Activated CD4-positive, alpha-beta memory T cell treated with anti-CD3 and anti-CD28 coated beads for 36 hours (primary cell): Measurements from ENCODE around the gene TPT1. TPM values are rescaled to one million over a fixed set of nuclear protein-coding genes. Genes with fewer than 3 reads are reported as not detected.
"Not testable (repeated sequence)": the region's sequence is repeated elsewhere in the genome, so short reads cannot be mapped to it uniquely, and the experiment has no call there.

ENCODE experiments used
- CTCF ChIA-PET: fragments of 350-600 bp; sonication (Branson Sonifier 250); formaldehyde crosslinking; loops from one replicate; lab custom pipeline; 2021; ENCODE audit warnings: antibody characterized with exemption, inconsistent platforms; lab: Charles Lee
- POLR2A ChIA-PET: fragments of 350-600 bp; sonication (Branson Sonifier 250); formaldehyde crosslinking; loops from one replicate; lab custom pipeline; 2021; ENCODE audit warnings: antibody characterized with exemption; lab: Charles Lee
- DNase-seq: peaks from one replicate; pipeline ENCODE4 v3.0.0-alpha.2; 2020
- H3K27ac Mint-ChIP-seq: one replicate; pipeline ENCODE4 v1.8.0; 2021; ENCODE audit warnings: mixed read lengths
- H3K27me3 Mint-ChIP-seq: one replicate; pipeline ENCODE4 v1.8.0; 2021; ENCODE audit warnings: mixed read lengths
- H3K36me3 Mint-ChIP-seq: one replicate; pipeline ENCODE4 v1.8.0; 2021; ENCODE audit warnings: mixed read lengths
- H3K4me1 Mint-ChIP-seq: one replicate; pipeline ENCODE4 v1.8.0; 2021; ENCODE audit warnings: low read depth, mixed read lengths
- H3K4me3 Mint-ChIP-seq: one replicate; pipeline ENCODE4 v1.8.0; 2021; ENCODE audit warnings: mild to moderate bottlenecking, mixed read lengths
- H3K9me3 Mint-ChIP-seq: one replicate; pipeline ENCODE4 v1.8.0; 2021; ENCODE audit warnings: mixed read lengths
- intact Hi-C: fragments of 100-400 bp; cut with micrococcal nuclease; formaldehyde crosslinking; loops from one replicate; pipeline ENCODE4 v1.15.1; 2023
- total RNA-seq, 2 experiments: library from RNA; stranded (reverse); gene quantifications; one replicate each; pipeline ENCODE4 v1.2.3, GENCODE V29; 2021

TPT1 gene
- total RNA-seq = 1,000 to 10,000 TPM; 3,227 to 3,264 TPM

GRCh38 chr13:45341034-45341798 is at the start of gene TPT1:
Gene TPT1, minus strand, starts transcription at chr13:45341183. Its CDS starts 114 bp downstream, at chr13:45341069.
- intact Hi-C loops = loop anchor here (1.0 to 5.0 kb wide), 8 partner anchors 26 to 841 kb away; partner anchors contain the start of genes COG3, GTF2F2 and LCP1
- Mint-ChIP-seq H3K27ac (peak within 1 kb of the TSS; percentile 99), H3K4me1 (peaks cover 44% of the 10 kb centered on the region), H3K27me3 (no peaks in the 10 kb centered on the region), H3K36me3 (peaks cover 60% of the 10 kb centered on the region), H3K4me3 (peak within 1 kb of the TSS; percentile 94), H3K9me3 (no peaks in the 10 kb centered on the region)
- POLR2A ChIA-PET = interaction anchor here (0.6 to 3.9 kb wide), 11 partner anchors 9 to 354 kb away, joined by 3 to 31 read pairs (median 3); partner anchors contain the start of genes COG3 and SLC25A30
- CTCF ChIA-PET = interaction anchor here (0.6 to 2.5 kb wide), 10 partner anchors 9 to 294 kb away, joined by 3 to 10 read pairs (median 4); partner anchors contain the start of gene SLC25A30
- DNase-seq = peak; percentile 100

GRCh38 chr13:45390348-45390747 is 49.4 kb upstream of the TPT1 start:
- H3K27ac Mint-ChIP-seq, intact Hi-C loops, H3K36me3 Mint-ChIP-seq, H3K9me3 Mint-ChIP-seq, H3K4me3 Mint-ChIP-seq, H3K27me3 Mint-ChIP-seq, DNase-seq, POLR2A ChIA-PET: not testable (repeated sequence)
- H3K4me1 Mint-ChIP-seq = peaks cover 16% of the 10 kb centered on the region
- CTCF ChIA-PET = interaction anchor here (7.0 kb wide), 1 partner anchor 19 kb away, joined by 71 read pairs; no protein-coding TSS in a partner anchor

GRCh38 chr13:45388664-45389063 is 47.7 kb upstream of the TPT1 start:
- intact Hi-C loops = no loop called here
- POLR2A ChIA-PET = interaction anchor here (1.2 kb wide), 1 partner anchor 20 kb away, joined by 3 read pairs; no protein-coding TSS in a partner anchor
- H3K4me3 Mint-ChIP-seq = no peak overlapping the region
- CTCF ChIA-PET = interaction anchor here (0.9 kb wide), 1 partner anchor 17 kb away, joined by 3 read pairs; no protein-coding TSS in a partner anchor
- no peaks in the 10 kb centered on the region for H3K27me3 Mint-ChIP-seq
- no peaks in the 10 kb centered on the region for H3K9me3 Mint-ChIP-seq
- H3K36me3 Mint-ChIP-seq = peaks cover 13% of the 10 kb centered on the region
- H3K4me1 Mint-ChIP-seq = no peaks in the 10 kb centered on the region
- DNase-seq = no peak
- no peak overlapping the region for H3K27ac Mint-ChIP-seq

- H3K4me3 Mint-ChIP-seq, H3K27ac Mint-ChIP-seq, intact Hi-C loops, CTCF ChIA-PET, H3K9me3 Mint-ChIP-seq, H3K4me1 Mint-ChIP-seq, H3K27me3 Mint-ChIP-seq, DNase-seq: not testable (repeated sequence)
- POLR2A ChIA-PET = interaction anchor here (0.6 kb wide), 1 partner anchor 10 kb away, joined by 4 read pairs; no protein-coding TSS in a partner anchor
- peaks cover 14% of the 10 kb centered on the region for H3K36me3 Mint-ChIP-seq
These were observed 46.1 kb upstream of the TPT1 start for GRCh38 chr13:45386892-45387575.

GRCh38 chr13:45385907-45386553 is 45.0 kb upstream of the TPT1 start:
- intact Hi-C loops = no loop called here
- no peak for DNase-seq
- no peaks in the 10 kb centered on the region for H3K9me3 Mint-ChIP-seq
- no peak overlapping the region for H3K4me3 Mint-ChIP-seq
- H3K27ac Mint-ChIP-seq = no peak overlapping the region
- H3K4me1 Mint-ChIP-seq = no peaks in the 10 kb centered on the region
- ChIA-PET CTCF (no interaction called here), POLR2A (no interaction called here)
- H3K27me3 Mint-ChIP-seq = no peaks in the 10 kb centered on the region
- peaks cover 12% of the 10 kb centered on the region for H3K36me3 Mint-ChIP-seq

GRCh38 chr13:45385320-45385719 is 44.3 kb upstream of the TPT1 start:
- ChIA-PET CTCF (no interaction called here), POLR2A (no interaction called here)
- Mint-ChIP-seq H3K27ac (no peak overlapping the region), H3K4me1 (no peaks in the 10 kb centered on the region), H3K36me3 (peaks cover 12% of the 10 kb centered on the region), H3K9me3 (no peaks in the 10 kb centered on the region), H3K4me3 (no peak overlapping the region), H3K27me3 (no peaks in the 10 kb centered on the region)
- no peak for DNase-seq
- intact Hi-C loops = no loop called here

GRCh38 chr13:45384474-45385174 is 43.6 kb upstream of the TPT1 start:
- CTCF ChIA-PET = no interaction called here

GRCh38 chr13:45382739-45383138 is 41.8 kb upstream of the TPT1 start:
- DNase-seq, H3K4me3 Mint-ChIP-seq, H3K9me3 Mint-ChIP-seq, H3K4me1 Mint-ChIP-seq, POLR2A ChIA-PET, intact Hi-C loops, CTCF ChIA-PET, H3K27ac Mint-ChIP-seq, H3K27me3 Mint-ChIP-seq: not testable (repeated sequence)
- peaks cover 10% of the 10 kb centered on the region for H3K36me3 Mint-ChIP-seq

More at GRCh38 chr13:45384474-45385174, 43.6 kb upstream of the TPT1 start:
- intact Hi-C loops = no loop called here
- Mint-ChIP-seq H3K9me3 (no peaks in the 10 kb centered on the region), H3K27ac (no peak overlapping the region), H3K27me3 (no peaks in the 10 kb centered on the region), H3K36me3 (peaks cover 10% of the 10 kb centered on the region), H3K4me3 (no peak overlapping the region), H3K4me1 (no peaks in the 10 kb centered on the region)
- no peak for DNase-seq
- POLR2A ChIA-PET = no interaction called here

- H3K4me3 Mint-ChIP-seq = no peak overlapping the region
- peaks cover 7% of the 10 kb centered on the region for H3K36me3 Mint-ChIP-seq
- POLR2A ChIA-PET = no interaction called here
- intact Hi-C loops = no loop called here
- H3K27me3 Mint-ChIP-seq = no peaks in the 10 kb centered on the region
- CTCF ChIA-PET = no interaction called here
- no peak overlapping the region for H3K27ac Mint-ChIP-seq
- DNase-seq = no peak
- no peaks in the 10 kb centered on the region for H3K4me1 Mint-ChIP-seq
- H3K9me3 Mint-ChIP-seq = no peaks in the 10 kb centered on the region
These were observed 40.2 kb upstream of the TPT1 start for GRCh38 chr13:45381196-45381595.

- intact Hi-C loops, H3K27ac Mint-ChIP-seq, H3K36me3 Mint-ChIP-seq, DNase-seq, POLR2A ChIA-PET, H3K4me3 Mint-ChIP-seq, H3K9me3 Mint-ChIP-seq, CTCF ChIA-PET, H3K4me1 Mint-ChIP-seq, H3K27me3 Mint-ChIP-seq: not testable (repeated sequence)
These were observed 39.7 kb upstream of the TPT1 start for GRCh38 chr13:45380708-45381107.

- H3K27me3 Mint-ChIP-seq, H3K27ac Mint-ChIP-seq, POLR2A ChIA-PET, H3K4me1 Mint-ChIP-seq, intact Hi-C loops, H3K9me3 Mint-ChIP-seq, H3K36me3 Mint-ChIP-seq, DNase-seq, CTCF ChIA-PET, H3K4me3 Mint-ChIP-seq: not testable (repeated sequence)
These were observed 38.5 kb upstream of the TPT1 start for GRCh38 chr13:45379516-45379915.
